Measurements from ENCODE around the gene FZD7. TPM values are rescaled to one million over a fixed set of nuclear protein-coding genes. Genes with fewer than 3 reads are reported as not detected.

The FZD7 gene
- polyA plus RNA-seq, 1 donor (not counting 4 experiments of a cell fraction or from before 2014, with no cell fraction given), result 1.3 TPM

GRCh38 chr2:202044777-202045176 is 11.1 kb downstream of the FZD7 start:
- Histone ChIP-seq H3K9ac (ENCODE audit: control insufficient read depth, extremely low read depth, insufficient read depth, low read length) (no peak overlapping the region), H3K79me2 (ENCODE audit: control insufficient read depth, insufficient read depth, low read length) (no peaks in the 10 kb centered on the region), H3K27ac (ENCODE audit: control insufficient read depth, insufficient read depth, low read length) (no peak overlapping the region), H3K4me1 (ENCODE audit: control insufficient read depth, extremely low read depth, insufficient read depth, low read length) (no peaks in the 10 kb centered on the region), H3K27me3 (ENCODE audit: control insufficient read depth, extremely low read depth, insufficient read depth, low read length) (no peaks in the 10 kb centered on the region), H4K20me1 (ENCODE audit: control insufficient read depth, extremely low read depth, insufficient read depth, low read length) (no peaks in the 10 kb centered on the region), H3K36me3 (ENCODE audit: control insufficient read depth in 2 of 2, extremely low read depth in 1 of 2, insufficient read depth in 2 of 2, low read length in 2 of 2) (no peaks in the 10 kb centered on the region), H3K9me3 (ENCODE audit: control insufficient read depth, low read depth, low read length) (no peaks in the 10 kb centered on the region), H2AFZ (ENCODE audit: control insufficient read depth, low read length) (no peak overlapping the region), H3K9me1 (ENCODE audit: control insufficient read depth, extremely low read depth, insufficient read depth, low read length) (no peaks in the 10 kb centered on the region), H3K4me3 (ENCODE audit: control insufficient read depth in 2 of 3, extremely low read depth in 1 of 3, insufficient read depth in 2 of 3, low read depth in 1 of 3, low read length in 3 of 3) (no peak overlapping the region), H3K4me2 (ENCODE audit: control insufficient read depth, extremely low read depth, insufficient read depth, low read depth, low read length) (no peak overlapping the region)
- no peak for FAIRE-seq
- dilution Hi-C loops (cut with MboI; ENCODE audit: extremely low pct_ligation_motif_present, low sequenced_read_pairs), result no loop called here
- no peak for DNase-seq (ENCODE audit: low read depth, low spot score)
- TF ChIP-seq EZH2 (IDR thresholded peaks at IDR 0.05; ENCODE audit: low read length) (no peak), CTCF (optimal IDR thresholded peaks at IDR 0.05 in 1 of 3, IDR thresholded peaks at IDR 0.05 in 1 of 3, conservative IDR thresholded peaks at IDR 0.05 in 1 of 3; ENCODE audit: extremely low read depth in 1 of 3, insufficient read depth in 2 of 3, low read length in 3 of 3) (no peak)

- Histone ChIP-seq H3K4me3 (ENCODE audit: control insufficient read depth in 2 of 3, extremely low read depth in 1 of 3, insufficient read depth in 2 of 3, low read depth in 1 of 3, low read length in 3 of 3) (no peak overlapping the region), H3K4me1 (ENCODE audit: control insufficient read depth, extremely low read depth, insufficient read depth, low read length) (no peaks in the 10 kb centered on the region), H3K9me1 (ENCODE audit: control insufficient read depth, extremely low read depth, insufficient read depth, low read length) (no peaks in the 10 kb centered on the region), H4K20me1 (ENCODE audit: control insufficient read depth, extremely low read depth, insufficient read depth, low read length) (no peaks in the 10 kb centered on the region), H3K79me2 (ENCODE audit: control insufficient read depth, insufficient read depth, low read length) (no peaks in the 10 kb centered on the region), H3K4me2 (ENCODE audit: control insufficient read depth, extremely low read depth, insufficient read depth, low read depth, low read length) (no peak overlapping the region), H3K9me3 (ENCODE audit: control insufficient read depth, low read depth, low read length) (no peaks in the 10 kb centered on the region), H3K9ac (ENCODE audit: control insufficient read depth, extremely low read depth, insufficient read depth, low read length) (no peak overlapping the region), H3K27ac (ENCODE audit: control insufficient read depth, insufficient read depth, low read length) (no peak overlapping the region), H3K27me3 (ENCODE audit: control insufficient read depth, extremely low read depth, insufficient read depth, low read length) (peaks cover under 1% of the 10 kb centered on the region), H2AFZ (ENCODE audit: control insufficient read depth, low read length) (no peak overlapping the region), H3K36me3 (ENCODE audit: control insufficient read depth in 2 of 2, extremely low read depth in 1 of 2, insufficient read depth in 2 of 2, low read length in 2 of 2) (no peaks in the 10 kb centered on the region)
- no peak for TF ChIP-seq CTCF (optimal IDR thresholded peaks at IDR 0.05 in 1 of 3, IDR thresholded peaks at IDR 0.05 in 1 of 3, conservative IDR thresholded peaks at IDR 0.05 in 1 of 3; ENCODE audit: extremely low read depth in 1 of 3, insufficient read depth in 2 of 3, low read length in 3 of 3)
- TF ChIP-seq EZH2 (IDR thresholded peaks at IDR 0.05; ENCODE audit: low read length), result no peak
- DNase-seq (ENCODE audit: low read depth, low spot score) (no peak), FAIRE-seq (no peak)
- dilution Hi-C loops (cut with MboI; ENCODE audit: extremely low pct_ligation_motif_present, low sequenced_read_pairs), result no loop called here
These were observed 12.9 kb downstream of the FZD7 start for GRCh38 chr2:202046572-202046971.

All from keratinocyte (primary cell).